HEK293T (cell line): ENCODE measurements around the gene IMPACT.

Experiments used
- CTCF ChIA-PET: fragments of 350-600 bp; formaldehyde crosslinking; extraction: SDS; loops from one replicate; lab custom pipeline; 2021; ENCODE audit warnings: antibody characterized with exemption, inconsistent platforms; lab: Yijun Ruan, JAX
- POLR2A ChIA-PET: fragments of 350-600 bp; formaldehyde crosslinking; extraction: SDS; loops from one replicate; lab custom pipeline; 2020; ENCODE audit warnings: antibody characterized with exemption, inconsistent platforms; lab: Yijun Ruan, JAX
- DNase-seq: peaks from one replicate; pipeline ENCODE4 v3.0.0; 2012; ENCODE audit warnings: mixed read lengths; ENCODE audit errors: extremely low spot score
- ARNT ChIP-seq: fragments of 450-650 bp; IDR thresholded peaks from 2 replicates; pipeline ENCODE4 v1.6.1; 2017; ENCODE audit warnings: mild to moderate bottlenecking
- BHLHE40 ChIP-seq: fragments of 450-650 bp; IDR thresholded peaks from 2 replicates; pipeline ENCODE4 v1.6.1; 2016; ENCODE audit warnings: mild to moderate bottlenecking, moderate library complexity, borderline replicate concordance
- CTBP1 ChIP-seq: fragments of 450-650 bp; IDR thresholded peaks from 2 replicates; pipeline ENCODE4 v1.6.1; 2016; ENCODE audit warnings: borderline replicate concordance
- ELF4 ChIP-seq: fragments of 450-650 bp; IDR thresholded peaks from 2 replicates; pipeline ENCODE4 v1.6.1; 2017; ENCODE audit warnings: antibody characterized with exemption
- FOXA1 ChIP-seq: fragments of 450-650 bp; IDR thresholded peaks from 2 replicates; pipeline ENCODE4 v1.6.1; 2016; ENCODE audit warnings: mild to moderate bottlenecking
- FOXK2 ChIP-seq: fragments of 450-650 bp; IDR thresholded peaks from 2 replicates; pipeline ENCODE4 v1.6.1; 2016; ENCODE audit warnings: mild to moderate bottlenecking
- FOXM1 ChIP-seq: fragments of 450-650 bp; IDR thresholded peaks from 2 replicates; pipeline ENCODE4 v1.6.1; 2017; ENCODE audit warnings: mild to moderate bottlenecking, borderline replicate concordance
- HDGF ChIP-seq: fragments of 450-650 bp; IDR thresholded peaks from 2 replicates; pipeline ENCODE4 v1.6.1; 2017; ENCODE audit warnings: antibody characterized with exemption, borderline replicate concordance
- L3MBTL2 ChIP-seq: fragments of 450-650 bp; conservative IDR thresholded peaks from 2 replicates; pipeline ENCODE4 v1.6.1; 2016; ENCODE audit warnings: mild to moderate bottlenecking
- LEF1 ChIP-seq: fragments of 450-650 bp; IDR thresholded peaks from 2 replicates; pipeline ENCODE4 v1.6.1; 2017; ENCODE audit warnings: mild to moderate bottlenecking, borderline replicate concordance
- NFRKB ChIP-seq: fragments of 450-650 bp; IDR thresholded peaks from 2 replicates; pipeline ENCODE4 v1.6.1; 2016; ENCODE audit warnings: mild to moderate bottlenecking, moderate library complexity
- SP1 ChIP-seq: fragments of 450-650 bp; IDR thresholded peaks from 2 replicates; pipeline ENCODE4 v1.6.1; 2017
- SUZ12 ChIP-seq: fragments of 450-650 bp; IDR thresholded peaks from 2 replicates; pipeline ENCODE4 v1.6.1; 2016; ENCODE audit warnings: mild to moderate bottlenecking
- TARDBP ChIP-seq: fragments of 450-650 bp; IDR thresholded peaks from 2 replicates; pipeline ENCODE4 v1.6.1; 2016
- ZNF384 ChIP-seq: fragments of 450-650 bp; IDR thresholded peaks from 2 replicates; pipeline ENCODE4 v1.6.1; 2016
- TF ChIP-seq, protein P1 (sequence below): fragments of 450-650 bp; IDR thresholded peaks from 2 replicates; pipeline ENCODE4 v1.6.1; 2016

IMPACT gene

DNA sequence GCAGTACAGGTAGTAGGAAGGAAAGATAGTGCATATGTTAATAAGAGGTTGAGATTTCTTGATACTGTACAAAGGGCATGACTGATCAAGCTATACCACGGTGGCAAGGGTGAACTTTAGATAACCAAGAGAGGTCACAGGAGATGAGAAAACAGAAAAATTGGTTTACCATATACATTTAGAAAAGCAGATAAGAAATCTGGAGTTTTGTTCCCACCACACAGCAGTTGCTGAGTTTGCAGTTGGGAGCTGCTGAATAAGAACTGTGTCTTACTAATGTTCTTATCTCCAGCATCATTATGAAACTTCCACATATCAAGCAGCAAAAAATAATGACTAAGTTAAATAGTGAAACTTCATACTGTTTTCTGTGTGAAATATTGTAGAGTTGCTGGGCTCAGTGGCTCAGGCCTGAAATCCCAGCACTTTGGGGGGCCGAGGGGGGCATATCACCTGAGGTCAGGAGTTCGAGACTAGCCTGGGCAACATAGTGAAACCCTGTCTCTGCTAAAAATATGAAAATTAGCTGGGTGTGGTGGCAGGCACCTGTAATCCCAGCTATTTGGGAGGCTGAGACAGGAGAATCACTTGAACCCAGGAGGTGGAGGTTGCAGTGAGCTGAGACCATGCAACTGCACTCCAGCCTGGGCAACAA is 12.0 kb upstream of the IMPACT start:
- POLR2A ChIA-PET: interaction anchor here (1.2 to 4.0 kb wide), 3 partner anchors 10 to 16 kb away, joined by 3 to 24 read pairs (median 3); partner anchors contain the start of gene IMPACT
- DNase-seq: no peak
- no peak for TF ChIP-seq HDGF
- no peak for TF ChIP-seq CTBP1
- no peak for TF ChIP-seq LEF1
- TF ChIP-seq FOXK2: no peak
- TF ChIP-seq SUZ12: no peak
- TF ChIP-seq ZNF384: no peak
- TF ChIP-seq NFRKB: no peak
- TF ChIP-seq L3MBTL2: no peak
- no peak for TF ChIP-seq TARDBP
- TF ChIP-seq ARNT: no peak
- no peak for TF ChIP-seq BHLHE40
- TF ChIP-seq, protein P1, sequence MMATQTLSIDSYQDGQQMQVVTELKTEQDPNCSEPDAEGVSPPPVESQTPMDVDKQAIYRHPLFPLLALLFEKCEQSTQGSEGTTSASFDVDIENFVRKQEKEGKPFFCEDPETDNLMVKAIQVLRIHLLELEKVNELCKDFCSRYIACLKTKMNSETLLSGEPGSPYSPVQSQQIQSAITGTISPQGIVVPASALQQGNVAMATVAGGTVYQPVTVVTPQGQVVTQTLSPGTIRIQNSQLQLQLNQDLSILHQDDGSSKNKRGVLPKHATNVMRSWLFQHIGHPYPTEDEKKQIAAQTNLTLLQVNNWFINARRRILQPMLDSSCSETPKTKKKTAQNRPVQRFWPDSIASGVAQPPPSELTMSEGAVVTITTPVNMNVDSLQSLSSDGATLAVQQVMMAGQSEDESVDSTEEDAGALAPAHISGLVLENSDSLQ: no peak
- no peak for TF ChIP-seq FOXM1
- no peak for TF ChIP-seq FOXA1
- TF ChIP-seq SP1: no peak
- no peak for TF ChIP-seq ELF4
- CTCF ChIA-PET: interaction anchor here (0.7 to 1.7 kb wide), 2 partner anchors 14 to 73 kb away, joined by 3 to 5 read pairs; no protein-coding TSS in a partner anchor

DNA sequence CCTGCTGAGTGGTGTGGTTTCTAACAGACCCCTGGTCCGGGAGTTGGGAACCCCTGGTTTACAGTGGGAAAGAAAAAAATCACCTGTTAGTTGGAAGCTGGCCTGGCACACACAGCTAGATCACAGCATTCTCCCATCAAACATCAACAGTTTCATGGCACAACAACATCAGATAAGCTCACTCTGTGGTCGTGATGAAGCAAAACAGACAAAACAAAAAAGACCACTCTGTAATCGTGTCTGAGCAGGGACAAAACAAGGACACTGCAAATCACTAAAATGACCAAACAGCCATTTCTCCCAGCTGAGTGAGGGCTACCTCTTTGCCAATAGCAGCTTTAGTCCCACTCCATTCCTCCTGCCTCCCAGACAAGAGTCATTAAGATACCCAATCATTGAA is 9.0 kb upstream of the IMPACT start:
- TF ChIP-seq, protein P1: no peak
- TF ChIP-seq ELF4: no peak
- TF ChIP-seq FOXM1: no peak
- no peak for TF ChIP-seq FOXA1
- TF ChIP-seq SP1: no peak
- ChIA-PET POLR2A (interaction anchor here (1.1 to 4.0 kb wide), 2 partner anchors 9 to 19 kb away, joined by 4 to 24 read pairs; partner anchors contain the start of gene IMPACT), CTCF (interaction anchor here (0.6 kb wide), 2 partner anchors 27 to 72 kb away, joined by 3 read pairs; no protein-coding TSS in a partner anchor)
- no peak for DNase-seq

DNA sequence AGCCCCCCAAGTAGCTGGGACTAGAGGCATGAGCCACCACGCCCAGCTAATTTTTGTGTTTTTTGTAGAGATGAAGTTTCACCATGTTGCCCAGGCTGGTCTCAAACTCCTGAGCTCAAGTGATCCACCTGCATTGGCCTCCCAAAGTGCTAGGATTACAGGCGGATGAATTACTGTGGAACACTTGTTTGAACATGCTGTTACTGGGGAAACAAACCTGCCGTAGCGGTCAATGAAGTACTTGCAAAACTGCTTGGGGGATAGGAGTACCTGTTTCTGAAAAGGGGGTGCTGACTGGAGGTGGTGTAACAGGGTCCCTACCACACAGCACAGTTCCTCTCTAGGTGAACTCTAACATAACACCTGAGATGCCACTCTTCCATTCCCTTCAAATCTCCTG is 5.9 kb upstream of the IMPACT start:
- no peak for TF ChIP-seq HDGF
- no peak for TF ChIP-seq FOXK2
- TF ChIP-seq FOXM1: no peak
- no peak for TF ChIP-seq ARNT
- no peak for TF ChIP-seq NFRKB
- no peak for TF ChIP-seq ELF4
- no peak for TF ChIP-seq TARDBP
- no peak for TF ChIP-seq SP1
- TF ChIP-seq ZNF384: no peak
- TF ChIP-seq CTBP1: no peak
- TF ChIP-seq LEF1: no peak
- no peak for TF ChIP-seq L3MBTL2
- no peak for TF ChIP-seq BHLHE40
- CTCF ChIA-PET: no interaction called here
- DNase-seq: no peak
- POLR2A ChIA-PET: no interaction called here

DNA sequence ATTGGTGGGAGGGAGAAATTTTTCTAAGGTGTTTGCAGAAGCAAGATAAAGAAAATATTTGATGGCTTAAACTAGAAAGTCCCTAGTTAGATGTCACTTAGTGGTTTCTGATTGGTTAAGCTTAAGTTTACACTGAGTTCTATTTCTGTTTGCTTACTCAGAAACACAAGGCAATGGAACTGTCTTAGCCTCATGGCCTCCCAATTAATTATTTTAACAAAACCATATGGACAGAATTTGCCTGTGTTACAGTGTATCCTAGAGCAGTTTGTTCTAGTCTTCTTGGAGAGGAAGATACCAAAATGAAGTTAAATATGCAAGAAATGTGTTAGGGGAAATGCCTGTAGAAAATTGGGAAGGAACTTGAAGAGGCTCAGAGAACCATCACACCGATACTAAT is 4.6 kb upstream of the IMPACT start:
- TF ChIP-seq SUZ12 (no peak), HDGF (no peak), TARDBP (no peak), CTBP1 (no peak), FOXA1 (no peak), NFRKB (no peak), ELF4 (no peak), ARNT (no peak)
- TF ChIP-seq, protein P1: no peak
- POLR2A ChIA-PET: no interaction called here
- CTCF ChIA-PET: no interaction called here
- no peak for DNase-seq

DNA sequence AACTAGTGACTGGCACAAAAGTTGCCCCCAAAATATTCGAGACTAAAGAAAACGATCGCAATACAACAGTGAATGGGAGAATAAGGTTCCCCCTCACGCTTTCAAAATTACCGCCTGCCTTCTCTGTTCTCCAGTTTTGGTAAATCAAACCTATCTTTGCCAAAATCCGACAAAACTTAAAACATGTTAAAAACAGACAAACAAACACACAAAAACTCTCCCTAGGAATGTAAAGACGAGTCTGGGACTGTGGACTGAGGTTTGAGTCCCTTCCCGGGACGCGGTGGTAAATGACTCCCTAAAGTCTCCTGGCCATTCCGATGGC is 435 bp upstream of the IMPACT start:
- POLR2A ChIA-PET: interaction anchor here (0.6 to 1.9 kb wide), 20 partner anchors 10 to 500 kb away, joined by 3 to 24 read pairs (median 6); partner anchors contain the start of genes HRH4 and OSBPL1A
- CTCF ChIA-PET: no interaction called here

More for the DNA sequence above, 435 bp upstream of the IMPACT start:
- no peak for TF ChIP-seq SUZ12
- no peak for TF ChIP-seq LEF1
- TF ChIP-seq TARDBP: no peak
- no peak for TF ChIP-seq BHLHE40
- TF ChIP-seq, protein P1: no peak
- no peak for TF ChIP-seq ARNT
- TF ChIP-seq FOXA1: no peak
- no peak for TF ChIP-seq FOXK2
- TF ChIP-seq HDGF: no peak
- no peak for TF ChIP-seq CTBP1
- no peak for TF ChIP-seq SP1
- TF ChIP-seq ELF4: no peak
- DNase-seq: no peak
